Esophagus muscularis mucosa (tissue), 4 donors: ENCODE measurements around the gene DISP2. TPM values are rescaled to one million over a fixed set of nuclear protein-coding genes. Genes with fewer than 3 reads are reported as not detected.

Experiments
- DNase-seq: peaks from one replicate; pipeline ENCODE4 v3.0.0-alpha.2; 2017; ENCODE audit errors: extremely low spot score
- H3K27ac ChIP-seq, 4 donors: fragments of 200-600 bp; sonication (generic); replicated peaks in 1 of 4; 1 replicate in 3 of 4; 2 replicates in 1 of 4; pipeline ENCODE4 v1.5.1; 2016 to 2019; ENCODE audit warnings: mild to moderate bottlenecking in 1 of 4
- H3K27me3 ChIP-seq, 4 donors: fragments of 200-600 bp; sonication (generic); one replicate each; pipeline versions ENCODE4 v1.5.1 to v1.6.0; 2016 to 2019
- H3K36me3 ChIP-seq, 4 donors: fragments of 200-600 bp; sonication (generic); one replicate each; pipeline ENCODE4 v1.5.1; 2016 to 2019
- H3K4me1 ChIP-seq, 4 donors: fragments of 200-600 bp; sonication (generic); one replicate each; pipeline ENCODE4 v1.5.1; 2016 to 2019
- H3K4me3 ChIP-seq, 4 donors: fragments of 200-600 bp; sonication (generic); 1 replicate in 2 of 4; 2 replicates in 2 of 4; pipeline ENCODE4 v1.5.1; 2016 to 2019; ENCODE audit warnings: mild to moderate bottlenecking in 4 of 4, moderate library complexity in 1 of 4
- H3K9me3 ChIP-seq, 4 donors: fragments of 200-600 bp; sonication (generic); 1 replicate in 3 of 4; 2 replicates in 1 of 4; pipeline ENCODE4 v1.5.1; 2016 to 2019
- CTCF ChIP-seq, 3 experiments: fragments of 200-600 bp in 2 of 3; fragments of 450-650 bp in 1 of 3; sonication (generic) in 2 of 3; IDR thresholded peaks; one replicate each; pipeline ENCODE4 v1.5.1; 2017 to 2019; ENCODE audit warnings: antibody characterized with exemption in 3 of 3, mild to moderate bottlenecking in 2 of 3, moderate library complexity in 1 of 3
- EP300 ChIP-seq: sonication (generic); formaldehyde crosslinking; IDR thresholded peaks from one replicate; pipeline ENCODE4 v1.6.1; 2017; ENCODE audit warnings: antibody characterized with exemption
- POLR2A ChIP-seq: fragments of 450-650 bp; IDR thresholded peaks from one replicate; pipeline ENCODE4 v1.6.1; 2017; ENCODE audit warnings: antibody characterized with exemption, moderate library complexity, mild to moderate bottlenecking, low read depth
- POLR2AphosphoS5 ChIP-seq, 2 donors: sonication (generic); formaldehyde crosslinking; IDR thresholded peaks; one replicate each; pipeline ENCODE4 v1.6.1; 2017; ENCODE audit warnings: antibody characterized with exemption in 2 of 2
- WGBS: methylation state at CpG from one replicate; pipeline ENCODE4 v1.1.5; 2018; 5-methylcytosine and 5-hydroxymethylcytosine counted together
- intact Hi-C: fragments of 100-400 bp; cut with DNase I; formaldehyde crosslinking; loops from one replicate; pipeline ENCODE4 v1.15.1; 2023
- total RNA-seq, 4 donors: library from RNA; depleted of rRNA; stranded (reverse); fragments of >200 nt; gene quantifications; one replicate each; pipeline versions ENCODE4 v1.1.0 to v1.2.1, GENCODE V29; 2016

The DISP2 gene
- total RNA-seq, 4 donors from 2014 or later: 0.13 to 0.42 (median 0.26) TPM

GRCh38 chr15:40364251-40364650, 6.2 kb downstream of the DISP2 start:
- no peak overlapping the region for H3K4me3 ChIP-seq
- TF ChIP-seq POLR2AphosphoS5 (IDR thresholded peaks at IDR 0.05): no peak
- TF ChIP-seq CTCF (IDR thresholded peaks at IDR 0.05): no peak
- TF ChIP-seq POLR2A: no peak
- TF ChIP-seq EP300: no peak
- WGBS: 70% methylated on average over 6 of the region's 6 CpGs

GRCh38 chr15:40365016-40365415, 7.0 kb downstream of the DISP2 start:
- no peak overlapping the region for H3K4me3 ChIP-seq
- intact Hi-C loops: loop anchor here (5.0 kb wide), 1 partner anchor 43 kb away; the partner anchor contains the start of gene INAFM2
- DNase-seq: no peak
- WGBS: 90% methylated on average over 4 of the region's 5 CpGs
- H3K27ac ChIP-seq: no peak overlapping the region
- H3K27me3 ChIP-seq: no peaks in the 10 kb centered on the region
- peaks cover 19 to 25% (median 21%) of the 10 kb centered on the region in 4 donors for H3K4me1 ChIP-seq
- no peaks in the 10 kb centered on the region for H3K9me3 ChIP-seq
- TF ChIP-seq EP300 (no peak), POLR2AphosphoS5 (IDR thresholded peaks at IDR 0.05) (no peak), POLR2A (no peak), CTCF (IDR thresholded peaks at IDR 0.05) (no peak)
- no peaks in the 10 kb centered on the region for H3K36me3 ChIP-seq

More at GRCh38 chr15:40364251-40364650, 6.2 kb downstream of the DISP2 start:
- Histone ChIP-seq H3K4me1 (peaks cover 19 to 25% (median 21%) of the 10 kb centered on the region in 4 donors), H3K27me3 (peaks cover 0 to 2% (median 0%) of the 10 kb centered on the region in 4 donors), H3K9me3 (no peaks in the 10 kb centered on the region), H3K27ac (no peak overlapping the region), H3K36me3 (no peaks in the 10 kb centered on the region)
- intact Hi-C loops: no loop called here
- no peak for DNase-seq

GRCh38 chr15:40365624-40366456, 7.8 kb downstream of the DISP2 start:
- 86% methylated on average over 9 of the region's 11 CpGs for WGBS
- H3K4me3 ChIP-seq: no peak overlapping the region
- intact Hi-C loops: loop anchor here (5.0 kb wide), 1 partner anchor 44 kb away; the partner anchor contains the start of gene INAFM2
- DNase-seq: no peak
- H3K36me3 ChIP-seq: no peaks in the 10 kb centered on the region
- TF ChIP-seq CTCF (IDR thresholded peaks at IDR 0.05) (no peak), POLR2A (no peak), EP300 (no peak), POLR2AphosphoS5 (IDR thresholded peaks at IDR 0.05) (no peak)
- no peaks in the 10 kb centered on the region for H3K27me3 ChIP-seq
- no peaks in the 10 kb centered on the region for H3K9me3 ChIP-seq
- no peak overlapping the region for H3K27ac ChIP-seq
- peaks cover 19 to 25% (median 21%) of the 10 kb centered on the region in 4 donors for H3K4me1 ChIP-seq

GRCh38 chr15:40366457-40367370, 8.7 kb downstream of the DISP2 start:
- DNase-seq: no peak
- Histone ChIP-seq H3K36me3 (no peaks in the 10 kb centered on the region), H3K4me1 (peaks cover 19 to 25% (median 21%) of the 10 kb centered on the region in 4 donors), H3K4me3 (no peak overlapping the region), H3K27me3 (no peaks in the 10 kb centered on the region), H3K27ac (peak overlapping the region in 1 of 4 donors; percentile 28), H3K9me3 (no peaks in the 10 kb centered on the region)
- intact Hi-C loops: loop anchor here (5.0 kb wide), 1 partner anchor 44 kb away; the partner anchor contains the start of gene INAFM2
- 85% methylated on average over 11 of the region's 14 CpGs for WGBS
- TF ChIP-seq POLR2AphosphoS5 (IDR thresholded peaks at IDR 0.05): no peak
- no peak for TF ChIP-seq CTCF (IDR thresholded peaks at IDR 0.05)
- TF ChIP-seq POLR2A: no peak
- no peak for TF ChIP-seq EP300
